ENCODE data around the gene TIMM44. TPM values are rescaled to one million over a fixed set of nuclear protein-coding genes. Genes with fewer than 3 reads are reported as not detected.

TIMM44 gene
- total and polyA plus RNA-seq, 10 of the 15 experiments (the other 5 are each of a cell fraction or from before 2014, with no cell fraction given) = 6.6 to 90.7 (median 57.6) TPM

DNA sequence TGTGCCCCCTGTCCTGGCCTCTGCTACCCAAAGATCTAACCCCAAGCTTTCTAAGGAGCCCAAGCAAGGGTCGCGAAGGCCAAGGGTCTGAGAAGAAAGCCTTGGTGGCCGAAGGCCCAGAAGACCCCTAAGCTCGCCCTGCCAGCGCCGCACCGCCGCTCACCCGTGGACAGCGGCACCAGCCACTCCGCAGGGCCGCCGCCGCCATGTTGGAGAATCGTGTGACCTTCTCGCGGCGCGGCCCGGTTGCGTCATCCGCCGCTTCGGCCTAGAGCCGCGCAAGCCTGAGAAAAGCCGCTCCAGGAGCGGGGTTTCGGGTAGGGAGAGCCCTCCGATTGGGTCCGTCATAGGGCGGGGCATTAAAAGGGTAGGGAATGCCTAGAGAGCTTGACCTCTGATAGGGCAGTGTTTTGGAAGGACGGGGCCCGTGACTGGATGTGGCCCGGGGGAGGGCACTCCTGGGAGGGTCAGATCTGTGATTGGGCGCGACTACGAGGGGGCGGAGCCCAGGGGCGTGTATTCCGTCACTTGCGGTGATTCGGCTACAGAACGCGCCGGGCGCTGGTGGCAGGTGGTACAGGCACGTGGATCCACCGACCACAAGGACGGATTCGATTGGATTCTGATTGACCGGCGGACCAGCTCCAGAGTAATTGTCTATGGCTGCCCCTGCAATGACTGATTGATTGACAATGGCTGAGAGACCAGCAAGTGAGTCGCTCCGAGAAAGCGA lies at the start of gene TIMM44 (continued):
- TF ChIP-seq, protein P1, sequence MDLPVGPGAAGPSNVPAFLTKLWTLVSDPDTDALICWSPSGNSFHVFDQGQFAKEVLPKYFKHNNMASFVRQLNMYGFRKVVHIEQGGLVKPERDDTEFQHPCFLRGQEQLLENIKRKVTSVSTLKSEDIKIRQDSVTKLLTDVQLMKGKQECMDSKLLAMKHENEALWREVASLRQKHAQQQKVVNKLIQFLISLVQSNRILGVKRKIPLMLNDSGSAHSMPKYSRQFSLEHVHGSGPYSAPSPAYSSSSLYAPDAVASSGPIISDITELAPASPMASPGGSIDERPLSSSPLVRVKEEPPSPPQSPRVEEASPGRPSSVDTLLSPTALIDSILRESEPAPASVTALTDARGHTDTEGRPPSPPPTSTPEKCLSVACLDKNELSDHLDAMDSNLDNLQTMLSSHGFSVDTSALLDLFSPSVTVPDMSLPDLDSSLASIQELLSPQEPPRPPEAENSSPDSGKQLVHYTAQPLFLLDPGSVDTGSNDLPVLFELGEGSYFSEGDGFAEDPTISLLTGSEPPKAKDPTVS (IDR thresholded peaks at IDR 0.05; ENCODE audit: low read depth, low read length) = no peak
- TF ChIP-seq ZZZ3 (IDR thresholded peaks at IDR 0.05; ENCODE audit: control insufficient read depth, insufficient read length, low read depth) = no peak
- TF ChIP-seq NBN (IDR thresholded peaks at IDR 0.05) = no peak; the same call in 1 of the 2 replicates
- TF ChIP-seq ZBED1 (IDR thresholded peaks at IDR 0.05; ENCODE audit: borderline replicate concordance) = peak; percentile 33; the same call in 1 of the 2 replicates
- TF ChIP-seq DPF2 (IDR thresholded peaks at IDR 0.05) = peak; percentile 21; the same call in 1 of the 2 replicates
- no peak for TF ChIP-seq MEF2A (IDR thresholded peaks at IDR 0.05; ENCODE audit: insufficient read depth, low read depth, low read length)
- TF ChIP-seq, protein P2, sequence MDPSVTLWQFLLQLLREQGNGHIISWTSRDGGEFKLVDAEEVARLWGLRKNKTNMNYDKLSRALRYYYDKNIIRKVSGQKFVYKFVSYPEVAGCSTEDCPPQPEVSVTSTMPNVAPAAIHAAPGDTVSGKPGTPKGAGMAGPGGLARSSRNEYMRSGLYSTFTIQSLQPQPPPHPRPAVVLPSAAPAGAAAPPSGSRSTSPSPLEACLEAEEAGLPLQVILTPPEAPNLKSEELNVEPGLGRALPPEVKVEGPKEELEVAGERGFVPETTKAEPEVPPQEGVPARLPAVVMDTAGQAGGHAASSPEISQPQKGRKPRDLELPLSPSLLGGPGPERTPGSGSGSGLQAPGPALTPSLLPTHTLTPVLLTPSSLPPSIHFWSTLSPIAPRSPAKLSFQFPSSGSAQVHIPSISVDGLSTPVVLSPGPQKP (IDR thresholded peaks at IDR 0.05; ENCODE audit: low read depth, low read length) = no peak
- no peak for TF ChIP-seq SMAD1 (IDR thresholded peaks at IDR 0.05; ENCODE audit: low read depth, partially characterized antibody)
- TF ChIP-seq TBL1XR1 (IDR thresholded peaks at IDR 0.05; ENCODE audit: low read depth, low read length) = no peak
- TF ChIP-seq, protein P3, sequence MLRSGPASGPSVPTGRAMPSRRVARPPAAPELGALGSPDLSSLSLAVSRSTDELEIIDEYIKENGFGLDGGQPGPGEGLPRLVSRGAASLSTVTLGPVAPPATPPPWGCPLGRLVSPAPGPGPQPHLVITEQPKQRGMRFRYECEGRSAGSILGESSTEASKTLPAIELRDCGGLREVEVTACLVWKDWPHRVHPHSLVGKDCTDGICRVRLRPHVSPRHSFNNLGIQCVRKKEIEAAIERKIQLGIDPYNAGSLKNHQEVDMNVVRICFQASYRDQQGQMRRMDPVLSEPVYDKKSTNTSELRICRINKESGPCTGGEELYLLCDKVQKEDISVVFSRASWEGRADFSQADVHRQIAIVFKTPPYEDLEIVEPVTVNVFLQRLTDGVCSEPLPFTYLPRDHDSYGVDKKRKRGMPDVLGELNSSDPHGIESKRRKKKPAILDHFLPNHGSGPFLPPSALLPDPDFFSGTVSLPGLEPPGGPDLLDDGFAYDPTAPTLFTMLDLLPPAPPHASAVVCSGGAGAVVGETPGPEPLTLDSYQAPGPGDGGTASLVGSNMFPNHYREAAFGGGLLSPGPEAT (IDR thresholded peaks at IDR 0.05; ENCODE audit: low read depth) = peak; percentile 89
- peak; percentile 88 for TF ChIP-seq SIN3A (IDR thresholded peaks at IDR 0.05; ENCODE audit: low read depth, low read length)
- no peak for TF ChIP-seq KDM1A (IDR thresholded peaks at IDR 0.05; ENCODE audit: borderline replicate concordance)
- TF ChIP-seq, protein P4, sequence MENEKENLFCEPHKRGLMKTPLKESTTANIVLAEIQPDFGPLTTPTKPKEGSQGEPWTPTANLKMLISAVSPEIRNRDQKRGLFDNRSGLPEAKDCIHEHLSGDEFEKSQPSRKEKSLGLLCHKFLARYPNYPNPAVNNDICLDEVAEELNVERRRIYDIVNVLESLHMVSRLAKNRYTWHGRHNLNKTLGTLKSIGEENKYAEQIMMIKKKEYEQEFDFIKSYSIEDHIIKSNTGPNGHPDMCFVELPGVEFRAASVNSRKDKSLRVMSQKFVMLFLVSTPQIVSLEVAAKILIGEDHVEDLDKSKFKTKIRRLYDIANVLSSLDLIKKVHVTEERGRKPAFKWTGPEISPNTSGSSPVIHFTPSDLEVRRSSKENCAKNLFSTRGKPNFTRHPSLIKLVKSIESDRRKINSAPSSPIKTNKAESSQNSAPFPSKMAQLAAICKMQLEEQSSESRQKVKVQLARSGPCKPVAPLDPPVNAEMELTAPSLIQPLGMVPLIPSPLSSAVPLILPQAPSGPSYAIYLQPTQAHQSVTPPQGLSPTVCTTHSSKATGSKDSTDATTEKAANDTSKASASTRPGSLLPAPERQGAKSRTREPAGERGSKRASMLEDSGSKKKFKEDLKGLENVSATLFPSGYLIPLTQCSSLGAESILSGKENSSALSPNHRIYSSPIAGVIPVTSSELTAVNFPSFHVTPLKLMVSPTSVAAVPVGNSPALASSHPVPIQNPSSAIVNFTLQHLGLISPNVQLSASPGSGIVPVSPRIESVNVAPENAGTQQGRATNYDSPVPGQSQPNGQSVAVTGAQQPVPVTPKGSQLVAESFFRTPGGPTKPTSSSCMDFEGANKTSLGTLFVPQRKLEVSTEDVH (IDR thresholded peaks at IDR 0.05; ENCODE audit: low read depth, partially characterized antibody) = no peak
- no peak for TF ChIP-seq NFXL1 (IDR thresholded peaks at IDR 0.05; ENCODE audit: borderline replicate concordance)
- TF ChIP-seq NR2C1 (IDR thresholded peaks at IDR 0.05) = peak; percentile 69
- no peak for TF ChIP-seq GABPA (IDR thresholded peaks at IDR 0.05; ENCODE audit: low read depth)
- TF ChIP-seq TCF3 (IDR thresholded peaks at IDR 0.05; ENCODE audit: borderline replicate concordance, insufficient read depth, low read depth, low read length) = peak; percentile 78; the same call in 1 of the 2 replicates
- no peak; the same call in 1 of the 2 replicates for TF ChIP-seq MTA3 (IDR thresholded peaks at IDR 0.05; ENCODE audit: borderline replicate concordance, low read length)
- TF ChIP-seq TAF1 (IDR thresholded peaks at IDR 0.05; ENCODE audit: borderline replicate concordance, low read depth, low read length) = peak; percentile 93
- TF ChIP-seq CHD1 (IDR thresholded peaks at IDR 0.05; ENCODE audit: low read depth, low read length) = no peak
- no peak for TF ChIP-seq ZNF217 (IDR thresholded peaks at IDR 0.05)
- TF ChIP-seq, protein P5, sequence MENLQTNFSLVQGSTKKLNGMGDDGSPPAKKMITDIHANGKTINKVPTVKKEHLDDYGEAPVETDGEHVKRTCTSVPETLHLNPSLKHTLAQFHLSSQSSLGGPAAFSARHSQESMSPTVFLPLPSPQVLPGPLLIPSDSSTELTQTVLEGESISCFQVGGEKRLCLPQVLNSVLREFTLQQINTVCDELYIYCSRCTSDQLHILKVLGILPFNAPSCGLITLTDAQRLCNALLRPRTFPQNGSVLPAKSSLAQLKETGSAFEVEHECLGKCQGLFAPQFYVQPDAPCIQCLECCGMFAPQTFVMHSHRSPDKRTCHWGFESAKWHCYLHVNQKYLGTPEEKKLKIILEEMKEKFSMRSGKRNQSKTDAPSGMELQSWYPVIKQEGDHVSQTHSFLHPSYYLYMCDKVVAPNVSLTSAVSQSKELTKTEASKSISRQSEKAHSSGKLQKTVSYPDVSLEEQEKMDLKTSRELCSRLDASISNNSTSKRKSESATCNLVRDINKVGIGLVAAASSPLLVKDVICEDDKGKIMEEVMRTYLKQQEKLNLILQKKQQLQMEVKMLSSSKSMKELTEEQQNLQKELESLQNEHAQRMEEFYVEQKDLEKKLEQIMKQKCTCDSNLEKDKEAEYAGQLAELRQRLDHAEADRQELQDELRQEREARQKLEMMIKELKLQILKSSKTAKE (IDR thresholded peaks at IDR 0.05; ENCODE audit: low read depth, poor library complexity, severe bottlenecking) = no peak

Measured in GM12878 (cell line).